ENCODE data around the gene SMPDL3B. TPM values are rescaled to one million over a fixed set of nuclear protein-coding genes. Genes with fewer than 3 reads are reported as not detected.

The SMPDL3B gene
- total RNA-seq: 2.7 TPM

GRCh38 chr1:27934818-27935549 is at the start of gene SMPDL3B:
Gene SMPDL3B, plus strand, starts transcription at chr1:27935000. Its CDS starts 184 bp downstream, at chr1:27935184.
- DNase-seq: peak; percentile 17

- DNase-seq: no peak
These were observed 49.7 kb upstream of the SMPDL3B start for GRCh38 chr1:27885114-27885528.

GRCh38 chr1:27885621-27886352 is 49.0 kb upstream of the SMPDL3B start:
- no peak for DNase-seq

GRCh38 chr1:27886353-27886679 is 48.5 kb upstream of the SMPDL3B start:
- no peak for DNase-seq

GRCh38 chr1:27886744-27887143 is 48.1 kb upstream of the SMPDL3B start:
- DNase-seq: no peak

- no peak for DNase-seq
These were observed 47.4 kb upstream of the SMPDL3B start for GRCh38 chr1:27887215-27888021.

GRCh38 chr1:27889506-27889905 is 45.3 kb upstream of the SMPDL3B start:
- no peak for DNase-seq

GRCh38 chr1:27891196-27891889 is 43.5 kb upstream of the SMPDL3B start:
- DNase-seq: no peak

GRCh38 chr1:27894521-27894920 is 40.3 kb upstream of the SMPDL3B start:
- no peak for DNase-seq

GRCh38 chr1:27906759-27907158 is 28.0 kb upstream of the SMPDL3B start:
- peak; percentile 39 for DNase-seq

GRCh38 chr1:27912429-27912828 is 22.4 kb upstream of the SMPDL3B start:
- no peak for DNase-seq

- no peak for DNase-seq
These were observed 19.7 kb upstream of the SMPDL3B start for GRCh38 chr1:27915082-27915575.

GRCh38 chr1:27922272-27922671 is 12.5 kb upstream of the SMPDL3B start:
- no peak for DNase-seq

- DNase-seq: no peak
These were observed 6.4 kb upstream of the SMPDL3B start for GRCh38 chr1:27928216-27928954.

- no peak for DNase-seq
These were observed 3.6 kb upstream of the SMPDL3B start for GRCh38 chr1:27931184-27931583.

- DNase-seq: no peak
These were observed 3.0 kb upstream of the SMPDL3B start for GRCh38 chr1:27931759-27932158.

- DNase-seq: no peak
These were observed 921 bp downstream of the SMPDL3B start for GRCh38 chr1:27935721-27936120.

- DNase-seq: no peak
These were observed 1.6 kb downstream of the SMPDL3B start for GRCh38 chr1:27936370-27936769.

- no peak for DNase-seq
These were observed 2.7 kb downstream of the SMPDL3B start for GRCh38 chr1:27937524-27937836.

GRCh38 chr1:27938488-27938887 is 3.7 kb downstream of the SMPDL3B start:
- DNase-seq: no peak

GRCh38 chr1:27940297-27940696 is 5.5 kb downstream of the SMPDL3B start:
- no peak for DNase-seq
